ENCODE results near the gene ELL2. TPM values are rescaled to one million over a fixed set of nuclear protein-coding genes. Genes with fewer than 3 reads are reported as not detected.

ELL2 gene
- total and polyA plus RNA-seq, 12 donors: 10.5 to 68.2 (median 27.2) TPM

GRCh38 chr5:95913663-95914062 lies 48.0 kb downstream of the ELL2 start:
- Histone ChIP-seq H3K4me3 (no peak overlapping the region), H3K36me3 (peaks cover 0 to 54% (median 0%) of the 10 kb centered on the region in 9 donors)

GRCh38 chr5:95912029-95912428 lies 49.6 kb downstream of the ELL2 start:
- H3K4me1 ChIP-seq: peaks cover 0 to 28% (median 17%) of the 10 kb centered on the region in 9 donors
- peaks cover 0 to 66% (median 0%) of the 10 kb centered on the region in 9 donors for H3K36me3 ChIP-seq
- no peak overlapping the region for H3K27ac ChIP-seq
- WGBS, 2 donors: 76 to 96% methylated on average over 2 of the region's 2 CpGs
- DNase-seq (no peak), ATAC-seq (no peak)
- no peaks in the 10 kb centered on the region for H3K9me3 ChIP-seq
- TF ChIP-seq CTCF (IDR thresholded peaks at IDR 0.05): no peak
- no peak overlapping the region for H3K4me3 ChIP-seq
- no peaks in the 10 kb centered on the region for H3K27me3 ChIP-seq
- intact Hi-C loops (cut with DNase I): no loop called here

More at GRCh38 chr5:95913663-95914062, 48.0 kb downstream of the ELL2 start:
- WGBS, 2 donors: 36 to 57% methylated on average over 6 of the region's 6 CpGs
- no peak for DNase-seq
- peak in 1 of 8 donors; percentile 27 for ATAC-seq
- no peak for TF ChIP-seq CTCF (IDR thresholded peaks at IDR 0.05)
- intact Hi-C loops (cut with DNase I): no loop called here
- Histone ChIP-seq H3K9me3 (no peaks in the 10 kb centered on the region), H3K4me1 (peaks cover 0 to 34% (median 16%) of the 10 kb centered on the region in 9 donors), H3K27ac (no peak overlapping the region), H3K27me3 (no peaks in the 10 kb centered on the region)

- 92 to 94% methylated on average over 4 of the region's 4 CpGs for WGBS, 2 donors
- Histone ChIP-seq H3K4me3 (no peak overlapping the region), H3K27ac (no peak overlapping the region), H3K36me3 (peaks cover 0 to 81% (median 0%) of the 10 kb centered on the region in 9 donors), H3K9me3 (no peaks in the 10 kb centered on the region), H3K27me3 (no peaks in the 10 kb centered on the region), H3K4me1 (peaks cover 0 to 23% (median 3%) of the 10 kb centered on the region in 9 donors)
- ATAC-seq (no peak), DNase-seq (no peak)
- intact Hi-C loops (cut with DNase I): no loop called here
- TF ChIP-seq CTCF (IDR thresholded peaks at IDR 0.05): no peak
Measured at GRCh38 chr5:95910521-95910920, 51.1 kb downstream of the ELL2 start.

GRCh38 chr5:95909738-95910137 lies 51.9 kb downstream of the ELL2 start:
- no peak for TF ChIP-seq CTCF (IDR thresholded peaks at IDR 0.05)
- H3K36me3 ChIP-seq: peaks cover 0 to 87% (median 0%) of the 10 kb centered on the region in 9 donors
- DNase-seq: no peak
- H3K27ac ChIP-seq: no peak overlapping the region
- H3K4me3 ChIP-seq: no peak overlapping the region
- WGBS, 2 donors: 80 to 88% methylated on average over 1 of the region's 1 CpG
- no peak for ATAC-seq
- no peaks in the 10 kb centered on the region for H3K9me3 ChIP-seq
- intact Hi-C loops (cut with DNase I): no loop called here
- H3K27me3 ChIP-seq: no peaks in the 10 kb centered on the region
- H3K4me1 ChIP-seq: peaks cover 0 to 21% (median 0%) of the 10 kb centered on the region in 9 donors

Measured in heart right ventricle (tissue), 16 donors.